22Rv1 (cell line): Measurements from ENCODE around the gene FYB1.

ENCODE experiments used
- CTCF ChIP-seq: fragments of 450-650 bp; IDR thresholded peaks from 2 replicates; pipeline ENCODE4 v1.5.1; 2017; ENCODE audit warnings: mild to moderate bottlenecking
- ZFX ChIP-seq: fragments of 450-650 bp; IDR thresholded peaks from 2 replicates; pipeline ENCODE4 v1.6.1; 2017; ENCODE audit warnings: antibody characterized with exemption, borderline replicate concordance

- TF ChIP-seq CTCF, result no peak
- TF ChIP-seq ZFX, result no peak
Observed at GRCh38 chr5:39151745-39152144, 67.6 kb downstream of the FYB1 start.
